Measurements from ENCODE around the gene RNF214.
A peak's percentile ranks its signal among the peaks of the same experiment; 100 is the strongest.
"Not testable (repeated sequence)": the region's sequence is repeated elsewhere in the genome, so short reads cannot be mapped to it uniquely, and the experiment has no call there.

RNF214 gene

DNA sequence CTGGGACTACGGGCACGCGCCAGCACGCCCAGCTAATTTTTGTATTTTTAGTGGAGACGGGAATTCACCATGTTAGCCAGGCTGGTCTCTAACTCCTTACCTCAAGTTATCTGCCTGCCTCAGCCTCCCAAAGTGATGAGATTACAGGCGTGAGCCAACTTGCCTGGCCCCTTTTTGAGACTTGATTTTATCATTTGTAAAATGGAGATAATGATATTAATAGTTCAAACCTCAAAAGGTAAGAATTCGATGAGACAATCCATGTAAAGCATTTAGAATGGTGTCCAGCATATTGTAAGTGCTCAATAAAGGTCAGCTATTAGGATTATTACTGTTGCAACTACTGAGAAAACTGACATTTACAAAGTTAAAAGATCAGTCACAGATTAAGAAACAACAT lies 86.3 kb downstream of the RNF214 start:
- H3K4me3 ChIP-seq (ENCODE audit: control insufficient read depth, low read depth, low read length), result no peak overlapping the region
- TF ChIP-seq, protein P1, sequence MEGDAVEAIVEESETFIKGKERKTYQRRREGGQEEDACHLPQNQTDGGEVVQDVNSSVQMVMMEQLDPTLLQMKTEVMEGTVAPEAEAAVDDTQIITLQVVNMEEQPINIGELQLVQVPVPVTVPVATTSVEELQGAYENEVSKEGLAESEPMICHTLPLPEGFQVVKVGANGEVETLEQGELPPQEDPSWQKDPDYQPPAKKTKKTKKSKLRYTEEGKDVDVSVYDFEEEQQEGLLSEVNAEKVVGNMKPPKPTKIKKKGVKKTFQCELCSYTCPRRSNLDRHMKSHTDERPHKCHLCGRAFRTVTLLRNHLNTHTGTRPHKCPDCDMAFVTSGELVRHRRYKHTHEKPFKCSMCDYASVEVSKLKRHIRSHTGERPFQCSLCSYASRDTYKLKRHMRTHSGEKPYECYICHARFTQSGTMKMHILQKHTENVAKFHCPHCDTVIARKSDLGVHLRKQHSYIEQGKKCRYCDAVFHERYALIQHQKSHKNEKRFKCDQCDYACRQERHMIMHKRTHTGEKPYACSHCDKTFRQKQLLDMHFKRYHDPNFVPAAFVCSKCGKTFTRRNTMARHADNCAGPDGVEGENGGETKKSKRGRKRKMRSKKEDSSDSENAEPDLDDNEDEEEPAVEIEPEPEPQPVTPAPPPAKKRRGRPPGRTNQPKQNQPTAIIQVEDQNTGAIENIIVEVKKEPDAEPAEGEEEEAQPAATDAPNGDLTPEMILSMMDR (IDR thresholded peaks at IDR 0.05; ENCODE audit: control insufficient read depth, insufficient read depth, low read depth, low read length, missing control alignments), result no peak
- no peak for DNase-seq (ENCODE audit: low read depth)

DNA sequence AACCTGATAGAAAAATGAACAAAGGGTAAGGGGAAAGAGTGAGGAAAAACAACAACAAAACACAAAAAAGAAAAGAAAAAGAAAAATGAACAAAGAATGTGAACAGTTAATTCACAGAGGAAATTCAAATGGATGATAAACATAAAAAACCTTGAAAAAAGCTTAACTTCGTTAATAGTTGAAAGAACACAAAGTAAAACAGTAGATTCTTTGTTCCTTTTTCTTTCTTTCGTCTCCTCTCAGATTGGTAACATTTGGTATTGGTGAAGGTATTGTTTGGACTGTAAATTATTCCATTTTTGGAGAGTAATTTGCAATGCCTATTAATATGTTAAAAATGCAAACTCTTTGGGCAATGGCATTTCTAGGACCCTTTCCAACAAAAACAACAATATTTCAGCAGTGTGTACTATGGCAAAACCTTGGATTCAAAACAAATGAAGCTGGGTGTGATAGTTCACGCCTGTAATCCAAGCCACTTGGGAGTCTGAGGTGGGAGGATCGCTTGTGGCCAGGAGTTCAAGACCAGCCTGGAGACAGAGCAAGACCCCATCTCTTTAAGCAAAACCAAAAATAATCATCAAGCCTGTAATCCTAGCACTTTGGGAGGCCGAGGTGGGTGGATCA lies 86.9 kb downstream of the RNF214 start:
- DNase-seq (ENCODE audit: low read depth), result no peak
- TF ChIP-seq, protein P1 (IDR thresholded peaks at IDR 0.05; ENCODE audit: control insufficient read depth, insufficient read depth, low read depth, low read length, missing control alignments), result no peak
- no peak overlapping the region for H3K4me3 ChIP-seq (ENCODE audit: control insufficient read depth, low read depth, low read length)

DNA sequence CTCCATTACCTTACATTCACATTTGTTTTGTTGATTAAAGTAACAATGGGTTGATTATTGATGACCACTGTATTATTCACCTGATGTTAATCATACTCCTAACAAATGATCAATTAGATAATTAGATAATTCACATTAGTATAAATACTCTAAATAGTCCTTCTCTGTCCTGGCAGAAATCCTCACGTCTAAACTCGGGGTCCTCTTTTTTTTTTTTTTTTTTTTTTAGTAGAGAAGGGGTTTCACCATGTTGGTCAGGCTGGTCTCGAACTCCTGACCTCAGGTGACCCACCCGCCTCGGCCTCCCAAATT lies 94.7 kb downstream of the RNF214 start:
- DNase-seq (ENCODE audit: low read depth), result not testable (repeated sequence)
- H3K4me3 ChIP-seq (ENCODE audit: control insufficient read depth, low read depth, low read length), result peak overlapping the region; percentile 78

DNA sequence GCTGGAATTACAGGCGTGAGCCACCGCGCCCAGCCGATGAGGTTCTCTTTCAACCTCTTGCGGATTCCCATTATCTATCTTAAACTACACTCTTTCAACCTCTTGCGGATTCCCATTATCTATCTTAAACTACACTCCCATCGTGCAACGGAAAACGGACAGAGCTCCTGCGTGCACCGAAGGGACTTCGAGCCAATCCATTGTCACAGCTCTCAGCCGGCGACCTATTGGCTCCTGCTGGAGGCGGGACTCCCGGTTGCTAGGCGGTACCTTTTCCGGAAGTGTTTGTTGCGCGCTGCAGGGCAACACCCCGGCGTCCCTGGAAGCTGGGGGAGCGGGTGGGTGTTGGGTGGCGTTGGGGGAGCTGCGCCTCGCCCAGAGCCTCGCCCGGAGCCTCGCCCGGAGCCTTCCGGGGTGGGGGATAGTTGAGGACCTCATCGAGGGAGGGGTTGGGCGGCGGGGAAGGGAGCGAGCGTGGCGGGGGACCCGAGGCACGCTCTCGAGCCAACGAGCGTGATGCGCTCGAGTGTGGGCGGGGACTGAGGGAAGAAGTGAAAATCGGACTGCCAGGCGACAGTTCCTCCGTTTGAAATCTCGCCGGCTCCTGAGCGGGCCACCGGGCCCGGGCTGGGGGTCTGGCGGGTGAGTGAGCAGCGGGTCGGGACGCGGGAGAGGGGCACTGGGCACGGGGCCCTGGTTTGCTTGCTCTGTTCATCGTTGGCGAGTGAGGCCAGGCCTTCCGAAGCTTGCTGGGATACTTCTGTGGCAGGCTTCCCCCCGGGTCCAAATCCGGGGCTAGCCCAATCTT lies 95.3 kb downstream of the RNF214 start, which contains the start of gene CEP164:
Gene CEP164 (plus strand): TSS at position 288 of the 808 bp plus-strand sequence. CDS start 10,733 bp downstream, outside the sequence.
- DNase-seq (ENCODE audit: low read depth), result peak; percentile 88
- peak within 1 kb of the TSS; percentile 78 for H3K4me3 ChIP-seq (ENCODE audit: control insufficient read depth, low read depth, low read length)
- TF ChIP-seq, protein P1 (IDR thresholded peaks at IDR 0.05; ENCODE audit: control insufficient read depth, insufficient read depth, low read depth, low read length, missing control alignments), result no peak

DNA sequence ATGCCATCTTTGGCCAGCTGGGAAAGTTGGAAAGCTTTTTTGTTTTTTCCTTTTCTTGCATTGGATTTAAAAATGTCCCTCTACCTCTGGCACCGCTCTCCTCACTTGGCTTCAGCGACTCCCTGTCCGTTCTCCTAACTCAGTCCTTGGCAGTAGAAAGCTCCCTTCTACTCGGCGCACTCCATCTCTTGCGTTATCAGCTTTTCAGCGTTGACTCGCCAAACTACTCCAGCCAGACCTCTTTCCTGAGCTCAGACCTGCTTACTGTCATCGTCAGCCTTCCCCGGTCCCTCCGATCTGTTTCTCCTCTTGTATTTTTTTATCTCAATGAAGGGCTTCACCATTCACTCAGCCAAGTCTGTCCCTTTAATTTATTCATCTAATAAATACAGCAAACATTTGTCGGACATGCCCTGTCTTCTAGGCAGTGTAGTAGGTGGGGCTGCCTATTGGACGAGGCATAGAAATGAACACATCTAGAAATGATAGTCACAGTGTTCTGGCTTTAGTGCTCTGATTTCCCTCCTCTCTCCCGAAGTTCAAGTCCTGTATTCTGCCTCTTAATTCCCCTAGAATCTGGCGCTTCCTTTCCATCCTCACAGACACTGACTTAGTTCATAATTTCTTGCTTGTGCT lies 96.0 kb downstream of the RNF214 start:
- TF ChIP-seq, protein P1 (IDR thresholded peaks at IDR 0.05; ENCODE audit: control insufficient read depth, insufficient read depth, low read depth, low read length, missing control alignments), result no peak
- no peak for DNase-seq (ENCODE audit: low read depth)
- H3K4me3 ChIP-seq (ENCODE audit: control insufficient read depth, low read depth, low read length), result peak overlapping the region; percentile 78

DNA sequence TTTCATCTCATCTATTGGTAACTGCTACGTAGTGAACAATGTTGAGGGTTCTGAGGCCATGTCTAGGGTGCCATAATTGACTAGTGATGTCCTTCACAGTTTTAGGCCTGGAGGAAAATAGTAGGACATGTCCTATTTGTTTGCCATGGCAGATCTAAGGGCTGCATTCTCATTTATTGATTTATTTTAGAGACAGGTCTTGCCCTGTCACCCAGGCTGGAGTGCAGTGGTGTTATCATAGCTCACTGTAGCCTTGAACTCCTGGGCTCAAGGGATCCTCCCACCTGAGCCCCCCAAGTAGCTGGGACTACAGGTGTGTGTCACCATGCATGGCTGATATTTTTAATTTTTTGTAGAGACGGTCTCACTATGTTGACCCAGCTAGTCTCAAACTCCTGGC lies 100.4 kb downstream of the RNF214 start:
- no peak overlapping the region for H3K4me3 ChIP-seq (ENCODE audit: control insufficient read depth, low read depth, low read length)
- TF ChIP-seq, protein P1 (IDR thresholded peaks at IDR 0.05; ENCODE audit: control insufficient read depth, insufficient read depth, low read depth, low read length, missing control alignments), result no peak
- no peak for DNase-seq (ENCODE audit: low read depth)

DNA sequence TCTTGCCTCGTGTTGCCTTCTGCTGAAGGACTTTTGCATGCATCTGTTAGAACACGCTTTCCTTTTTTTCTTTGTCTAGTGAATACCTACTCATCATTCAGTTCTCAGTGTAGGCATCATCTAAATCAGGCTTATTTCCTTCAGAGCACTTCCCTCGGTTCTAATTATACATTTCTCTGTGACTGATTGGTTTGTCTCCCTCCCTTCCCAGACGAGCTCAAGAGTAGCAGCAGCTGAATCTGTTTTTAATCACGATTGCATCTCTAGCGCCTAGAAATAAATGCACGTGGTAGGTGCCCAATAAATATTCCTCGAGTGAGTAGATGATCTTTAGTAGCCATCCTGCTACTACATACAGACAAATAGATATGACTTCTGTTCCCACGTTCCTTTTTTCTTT lies 101.4 kb downstream of the RNF214 start:
- TF ChIP-seq, protein P1 (IDR thresholded peaks at IDR 0.05; ENCODE audit: control insufficient read depth, insufficient read depth, low read depth, low read length, missing control alignments), result no peak
- H3K4me3 ChIP-seq (ENCODE audit: control insufficient read depth, low read depth, low read length), result no peak overlapping the region
- DNase-seq (ENCODE audit: low read depth), result no peak
